IPS-18a (cell line): Measurements from ENCODE around the gene FBXW5.

Experiments
- H3K27ac ChIP-seq: one replicate; pipeline ENCODE4 v1.5.1; 2013; ENCODE audit warnings: low read length
- H3K27me3 ChIP-seq: one replicate; pipeline ENCODE4 v1.6.1; 2013; ENCODE audit warnings: mild to moderate bottlenecking, low read length; ENCODE audit not compliant: control insufficient read depth, insufficient read depth
- H3K36me3 ChIP-seq: one replicate; pipeline ENCODE4 v1.6.1; 2013; ENCODE audit warnings: low read depth, low read length; ENCODE audit not compliant: control insufficient read depth
- H3K4me1 ChIP-seq: one replicate; pipeline ENCODE4 v1.6.1; 2013; ENCODE audit warnings: low read depth, low read length; ENCODE audit not compliant: control insufficient read depth
- H3K4me3 ChIP-seq: one replicate; pipeline ENCODE4 v1.5.1; 2013; ENCODE audit warnings: low read length
- H3K9ac ChIP-seq: one replicate; pipeline ENCODE4 v1.6.1; 2013; ENCODE audit warnings: mild to moderate bottlenecking, low read length, moderate library complexity
- H3K9me3 ChIP-seq: one replicate; pipeline ENCODE4 v1.6.1; 2013; ENCODE audit warnings: low read depth, low read length; ENCODE audit not compliant: control insufficient read depth

Gene FBXW5

GRCh38 chr9:136942881-136943230 lies 1.7 kb downstream of the FBXW5 start:
- no peaks in the 10 kb centered on the region for H3K27me3 ChIP-seq
- H3K9me3 ChIP-seq = no peaks in the 10 kb centered on the region
- H3K4me1 ChIP-seq = no peaks in the 10 kb centered on the region
- no peak overlapping the region for H3K27ac ChIP-seq
- no peak overlapping the region for H3K9ac ChIP-seq
- peaks cover 16% of the 10 kb centered on the region for H3K36me3 ChIP-seq
- no peak overlapping the region for H3K4me3 ChIP-seq

GRCh38 chr9:136942112-136942880 lies 2.2 kb downstream of the FBXW5 start:
- peaks cover 16% of the 10 kb centered on the region for H3K36me3 ChIP-seq
- H3K4me3 ChIP-seq = no peak overlapping the region
- no peak overlapping the region for H3K27ac ChIP-seq
- H3K9me3 ChIP-seq = no peaks in the 10 kb centered on the region
- H3K27me3 ChIP-seq = no peaks in the 10 kb centered on the region
- no peak overlapping the region for H3K9ac ChIP-seq
- no peaks in the 10 kb centered on the region for H3K4me1 ChIP-seq

GRCh38 chr9:136941231-136942111 lies 3.1 kb downstream of the FBXW5 start:
- H3K4me3 ChIP-seq = no peak overlapping the region
- H3K27ac ChIP-seq = no peak overlapping the region
- H3K9ac ChIP-seq = no peak overlapping the region
- H3K36me3 ChIP-seq = peaks cover 16% of the 10 kb centered on the region
- H3K9me3 ChIP-seq = no peaks in the 10 kb centered on the region
- H3K4me1 ChIP-seq = no peaks in the 10 kb centered on the region
- no peaks in the 10 kb centered on the region for H3K27me3 ChIP-seq

DNA sequence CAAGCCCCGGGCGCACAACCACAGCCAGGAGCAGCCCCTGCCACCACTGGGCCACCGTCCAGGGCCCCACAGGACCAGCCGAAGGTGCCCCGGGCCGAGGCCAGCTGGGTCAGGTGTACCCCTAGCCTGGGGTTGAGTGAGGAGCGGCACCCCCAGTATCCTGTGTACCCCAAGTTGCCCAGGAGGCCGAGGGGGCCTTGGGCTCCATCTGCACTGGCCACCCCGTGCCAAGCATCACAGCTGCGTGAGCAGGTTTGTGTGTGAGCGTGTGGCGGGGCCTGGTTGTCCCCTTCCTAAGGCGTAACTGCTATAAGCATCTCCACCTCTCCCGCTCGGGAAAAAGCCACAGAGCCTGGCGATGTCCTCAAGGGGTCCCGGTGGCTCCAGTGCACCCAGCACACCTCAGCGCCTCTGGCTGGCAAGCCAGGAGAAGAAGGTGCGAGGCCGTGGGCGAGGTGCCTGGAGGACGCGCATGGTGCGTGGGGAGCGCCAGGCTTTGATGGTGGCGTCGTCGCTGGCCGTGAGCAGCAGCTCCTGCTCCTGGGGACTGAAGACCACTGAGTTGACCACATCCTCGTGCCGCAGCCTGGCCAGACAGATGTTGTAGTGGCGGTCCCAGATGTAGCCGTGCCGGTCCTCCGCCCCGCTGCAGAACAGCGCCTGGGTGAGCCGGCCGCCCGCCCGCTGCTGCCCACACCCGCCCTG lies 3.9 kb downstream of the FBXW5 start:
- Histone ChIP-seq H3K4me3 (no peak overlapping the region), H3K9me3 (no peaks in the 10 kb centered on the region), H3K4me1 (no peaks in the 10 kb centered on the region), H3K36me3 (peaks cover 16% of the 10 kb centered on the region), H3K27ac (no peak overlapping the region), H3K9ac (no peak overlapping the region), H3K27me3 (no peaks in the 10 kb centered on the region)

DNA sequence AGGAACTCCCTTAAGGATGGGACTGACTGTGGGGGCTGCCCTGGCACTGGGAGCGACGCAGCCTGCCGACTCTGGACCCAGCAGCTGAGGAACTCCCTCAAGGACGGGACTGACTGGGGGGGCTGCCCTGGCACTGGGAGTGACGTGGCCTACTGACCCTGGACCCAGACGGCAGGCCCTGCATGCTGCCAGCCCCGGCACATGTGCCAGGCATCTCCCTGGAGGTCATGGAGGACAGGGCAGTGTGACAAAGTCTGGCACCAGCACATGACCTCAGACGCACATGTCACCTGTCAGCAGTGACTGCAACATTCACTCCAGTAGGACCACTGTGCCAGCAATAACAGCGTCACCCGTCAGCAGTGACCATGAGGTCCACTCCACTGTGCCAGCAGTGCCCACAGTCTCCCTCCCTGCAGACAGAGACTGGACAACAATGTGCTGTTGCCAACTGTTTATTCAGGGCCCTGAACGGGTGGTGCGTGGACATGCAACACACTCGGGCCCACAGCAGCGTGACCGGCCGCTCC lies 4.5 kb downstream of the FBXW5 start:
- Histone ChIP-seq H3K27me3 (no peaks in the 10 kb centered on the region), H3K36me3 (peaks cover 16% of the 10 kb centered on the region), H3K9me3 (no peaks in the 10 kb centered on the region), H3K9ac (no peak overlapping the region), H3K4me3 (no peak overlapping the region), H3K4me1 (no peaks in the 10 kb centered on the region), H3K27ac (no peak overlapping the region)

DNA sequence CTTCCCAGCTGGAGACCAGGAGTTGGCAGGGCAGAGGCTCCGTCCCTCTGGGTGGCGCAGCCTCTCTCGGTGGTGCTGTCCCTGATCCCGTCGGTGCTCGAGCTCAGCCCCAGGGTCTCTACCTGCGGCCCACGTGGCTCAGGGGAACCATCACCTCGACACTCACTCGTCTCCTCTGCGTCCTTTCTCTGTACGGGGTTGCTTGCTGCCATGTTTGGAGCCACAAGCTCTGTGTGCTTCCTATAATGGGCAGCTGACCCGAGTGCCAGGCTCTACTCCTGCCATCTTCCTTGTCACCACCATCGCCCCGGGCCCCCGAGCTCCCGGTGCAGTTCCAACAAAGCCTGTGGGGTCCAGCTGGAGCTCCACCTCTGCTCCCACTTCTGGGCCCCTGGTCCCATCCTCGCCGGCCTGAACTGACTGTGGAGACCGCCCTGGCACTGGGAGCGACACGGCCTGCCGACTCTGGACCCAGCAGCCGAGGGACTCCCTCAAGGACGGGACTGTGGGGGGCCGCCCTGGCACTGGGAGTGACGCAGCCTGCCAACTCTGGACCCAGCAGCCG lies 5.0 kb downstream of the FBXW5 start:
- Histone ChIP-seq H3K9ac (no peak overlapping the region), H3K4me1 (no peaks in the 10 kb centered on the region), H3K36me3 (peaks cover 16% of the 10 kb centered on the region), H3K4me3 (no peak overlapping the region), H3K27ac (no peak overlapping the region), H3K27me3 (no peaks in the 10 kb centered on the region), H3K9me3 (no peaks in the 10 kb centered on the region)

DNA sequence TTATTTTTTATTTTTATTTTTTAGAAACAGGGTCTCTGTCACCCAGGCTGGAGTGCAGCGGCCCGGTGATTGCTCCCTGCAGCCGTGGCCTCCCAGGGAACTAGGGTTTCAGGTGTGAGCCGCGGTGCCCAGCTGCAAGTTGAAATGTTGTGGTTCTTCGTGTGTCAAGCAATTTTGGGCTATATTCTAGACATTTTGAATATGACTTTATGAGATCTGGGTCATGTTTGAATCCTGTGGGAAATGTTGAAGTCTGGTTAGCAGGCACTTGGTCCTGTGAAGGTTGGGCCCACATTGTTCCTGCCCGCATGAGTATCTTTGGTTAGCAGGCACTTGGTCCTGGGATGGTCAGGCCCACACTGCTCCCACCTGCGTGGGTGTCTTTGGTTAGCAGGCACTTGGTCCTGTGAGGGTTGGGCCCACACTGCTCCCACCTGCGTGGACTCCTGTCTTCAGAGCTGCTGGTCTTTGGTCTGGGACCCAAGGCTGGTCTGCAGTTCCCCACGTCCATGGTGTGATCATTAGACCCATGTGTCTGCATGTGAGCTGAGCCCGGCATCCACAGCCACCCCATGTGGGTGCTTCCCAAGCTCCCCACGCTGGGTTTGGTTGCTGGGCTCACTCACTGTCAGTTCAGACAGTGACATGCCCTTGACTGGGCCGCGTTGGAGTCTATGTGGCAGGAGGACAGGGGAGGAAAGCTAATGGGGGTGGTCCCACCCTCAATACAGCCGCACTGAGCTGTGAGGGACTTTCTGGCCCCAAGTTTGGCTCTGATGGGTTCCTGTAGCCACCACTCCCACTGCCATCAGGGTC lies 7.1 kb downstream of the FBXW5 start:
- H3K4me3 ChIP-seq = no peak overlapping the region
- no peak overlapping the region for H3K27ac ChIP-seq
- H3K9ac ChIP-seq = no peak overlapping the region
- H3K27me3 ChIP-seq = no peaks in the 10 kb centered on the region
- peaks cover 16% of the 10 kb centered on the region for H3K36me3 ChIP-seq
- H3K9me3 ChIP-seq = no peaks in the 10 kb centered on the region
- H3K4me1 ChIP-seq = no peaks in the 10 kb centered on the region

GRCh38 chr9:136936645-136937170 lies 7.8 kb downstream of the FBXW5 start:
- Histone ChIP-seq H3K27ac (no peak overlapping the region), H3K9me3 (no peaks in the 10 kb centered on the region), H3K36me3 (peaks cover 14% of the 10 kb centered on the region), H3K4me3 (no peak overlapping the region), H3K4me1 (no peaks in the 10 kb centered on the region), H3K27me3 (no peaks in the 10 kb centered on the region), H3K9ac (no peak overlapping the region)

DNA sequence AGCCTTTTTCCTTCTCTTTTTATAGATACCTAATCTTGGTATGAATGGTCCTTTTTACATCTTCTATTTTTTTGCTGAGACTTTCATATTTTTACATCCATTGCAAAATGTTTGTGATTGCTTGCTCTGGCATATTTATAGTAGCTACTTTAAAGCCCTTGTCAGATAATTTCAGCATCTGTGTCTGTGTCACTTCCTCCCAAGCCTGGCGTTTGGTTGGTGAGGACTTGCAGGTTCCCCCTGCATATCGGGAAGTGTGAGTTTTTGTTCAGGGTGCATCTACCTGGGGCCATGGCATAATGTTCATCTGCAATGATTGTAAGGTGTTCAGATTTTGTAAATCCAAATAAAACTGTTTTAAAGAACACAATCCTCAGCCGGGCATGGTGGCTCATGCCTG lies 8.9 kb downstream of the FBXW5 start:
- Histone ChIP-seq H3K27me3 (no peaks in the 10 kb centered on the region), H3K4me1 (no peaks in the 10 kb centered on the region), H3K9ac (no peak overlapping the region), H3K9me3 (no peaks in the 10 kb centered on the region), H3K27ac (no peak overlapping the region), H3K36me3 (peaks cover 8% of the 10 kb centered on the region), H3K4me3 (no peak overlapping the region)

GRCh38 chr9:136934277-136934676 lies 10.3 kb downstream of the FBXW5 start:
- Histone ChIP-seq H3K9ac (no peak overlapping the region), H3K4me1 (no peaks in the 10 kb centered on the region), H3K9me3 (no peaks in the 10 kb centered on the region), H3K27me3 (no peaks in the 10 kb centered on the region), H3K36me3 (peaks cover 2% of the 10 kb centered on the region), H3K4me3 (no peak overlapping the region), H3K27ac (no peak overlapping the region)
